Islet of Langerhans (tissue), 1 donor: ENCODE data around the gene MARCHF6.
"Not testable (repeated sequence)": the region's sequence is repeated elsewhere in the genome, so short reads cannot be mapped to it uniquely, and the experiment has no call there.

ENCODE experiments used
- FAIRE-seq: peaks from one replicate; lab custom pipeline; 2011; peaks lifted over from hg19 to GRCh38; lab: Jason Lieb, UNC

Gene MARCHF6

GRCh38 chr5:10353241-10354047, at the start of gene MARCHF6:
MARCHF6 (plus strand) TSS chr5:10353695; CDS start chr5:10353899, 204 bp downstream.
- FAIRE-seq, result no peak

- no peak for FAIRE-seq
Observed at GRCh38 chr5:10303699-10304170, 49.8 kb upstream of the MARCHF6 start.

- FAIRE-seq, result no peak
Observed at GRCh38 chr5:10304932-10305331, 48.6 kb upstream of the MARCHF6 start.

GRCh38 chr5:10306114-10306513, 47.4 kb upstream of the MARCHF6 start:
- no peak for FAIRE-seq

GRCh38 chr5:10306806-10307205, 46.7 kb upstream of the MARCHF6 start:
- no peak for FAIRE-seq

- no peak for FAIRE-seq
Observed at GRCh38 chr5:10307206-10308148, 46.0 kb upstream of the MARCHF6 start, which contains the start of gene CMBL. CMBL (minus strand) TSS chr5:10307902; CDS start chr5:10290762, 17,140 bp downstream.

GRCh38 chr5:10308844-10309243, 44.7 kb upstream of the MARCHF6 start:
- FAIRE-seq, result no peak

GRCh38 chr5:10310066-10310779, 43.3 kb upstream of the MARCHF6 start:
- FAIRE-seq, result peak; percentile 64

- FAIRE-seq, result not testable (repeated sequence)
Observed at GRCh38 chr5:10310835-10311570, 42.5 kb upstream of the MARCHF6 start.

GRCh38 chr5:10311595-10312425, 41.7 kb upstream of the MARCHF6 start:
- FAIRE-seq, result no peak

GRCh38 chr5:10315201-10315600, 38.3 kb upstream of the MARCHF6 start:
- FAIRE-seq, result no peak

- FAIRE-seq, result no peak
Observed at GRCh38 chr5:10315824-10316509, 37.5 kb upstream of the MARCHF6 start.

GRCh38 chr5:10317825-10318682, 35.4 kb upstream of the MARCHF6 start:
- no peak for FAIRE-seq

GRCh38 chr5:10319202-10319851, 34.2 kb upstream of the MARCHF6 start:
- FAIRE-seq, result no peak

- no peak for FAIRE-seq
Observed at GRCh38 chr5:10320793-10321192, 32.7 kb upstream of the MARCHF6 start.

GRCh38 chr5:10321882-10322281, 31.6 kb upstream of the MARCHF6 start:
- FAIRE-seq, result no peak

- FAIRE-seq, result no peak
Observed at GRCh38 chr5:10323588-10324488, 29.7 kb upstream of the MARCHF6 start.
